ENCODE data around the gene ST6GALNAC6. TPM values are rescaled to one million over a fixed set of nuclear protein-coding genes. Genes with fewer than 3 reads are reported as not detected.

Gene ST6GALNAC6
- total RNA-seq, 4 donors from 2014 or later, result 50.5 to 72.9 (median 65.6) TPM

- no peak overlapping the region for H3K4me3 ChIP-seq (ENCODE audit: low read depth, poor library complexity, severe bottlenecking)
- TF ChIP-seq POLR2A (IDR thresholded peaks at IDR 0.05), result no peak
- no peak for TF ChIP-seq CTCF (IDR thresholded peaks at IDR 0.05)
- 3 to 10% methylated on average over 35 to 49 of the region's 56 CpGs for WGBS, 2 donors
- intact Hi-C loops (cut with DNase I; ENCODE audit: low total_unique reads), result loop anchor here (10.0 kb wide), 1 partner anchor 423 kb away; no protein-coding TSS in a partner anchor
- no peak for DNase-seq (ENCODE audit: low spot score in 2 of 2)
These were observed 28.0 kb upstream of the ST6GALNAC6 start for GRCh38 chr9:127927201-127927987.

- 23 to 25% methylated on average over 11 to 19 of the region's 19 CpGs for WGBS, 2 donors
- intact Hi-C loops (cut with DNase I; ENCODE audit: low total_unique reads), result loop anchor here (10.0 kb wide), 1 partner anchor 422 kb away; no protein-coding TSS in a partner anchor
- no peak overlapping the region for H3K4me3 ChIP-seq (ENCODE audit: low read depth, poor library complexity, severe bottlenecking)
- TF ChIP-seq CTCF (IDR thresholded peaks at IDR 0.05) (no peak), POLR2A (IDR thresholded peaks at IDR 0.05) (no peak)
- DNase-seq (ENCODE audit: low spot score in 2 of 2), result no peak
These were observed 27.4 kb upstream of the ST6GALNAC6 start for GRCh38 chr9:127926906-127927200.

GRCh38 chr9:127925959-127926905, 26.8 kb upstream of the ST6GALNAC6 start:
- intact Hi-C loops (cut with DNase I; ENCODE audit: low total_unique reads), result loop anchor here (10.0 kb wide), 1 partner anchor 421 kb away; no protein-coding TSS in a partner anchor
- no peak for TF ChIP-seq POLR2A (IDR thresholded peaks at IDR 0.05)
- no peak for TF ChIP-seq CTCF (IDR thresholded peaks at IDR 0.05)
- WGBS, 2 donors, result 82 to 83% methylated on average over 14 of the region's 14 CpGs
- no peak overlapping the region for H3K4me3 ChIP-seq (ENCODE audit: low read depth, poor library complexity, severe bottlenecking)
- no peak for DNase-seq (ENCODE audit: low spot score in 2 of 2)

- TF ChIP-seq POLR2A (IDR thresholded peaks at IDR 0.05), result no peak
- no peak for TF ChIP-seq CTCF (IDR thresholded peaks at IDR 0.05)
- WGBS, 2 donors, result 89 to 90% methylated on average over 22 of the region's 22 CpGs
- intact Hi-C loops (cut with DNase I; ENCODE audit: low total_unique reads), result loop anchor here (5.0 to 10.0 kb wide), 3 partner anchors 188 to 420 kb away; partner anchors contain the start of gene TOR2A
These were observed 25.5 kb upstream of the ST6GALNAC6 start for GRCh38 chr9:127924736-127925444.

GRCh38 chr9:127923771-127924170, 24.4 kb upstream of the ST6GALNAC6 start:
- WGBS, 2 donors, result 68 to 79% methylated on average over 8 of the region's 8 CpGs

More at GRCh38 chr9:127924736-127925444, 25.5 kb upstream of the ST6GALNAC6 start:
- DNase-seq (ENCODE audit: low spot score in 2 of 2), result no peak
- no peak overlapping the region for H3K4me3 ChIP-seq (ENCODE audit: low read depth, poor library complexity, severe bottlenecking)

More at GRCh38 chr9:127923771-127924170, 24.4 kb upstream of the ST6GALNAC6 start:
- H3K4me3 ChIP-seq (ENCODE audit: low read depth, poor library complexity, severe bottlenecking), result no peak overlapping the region
- DNase-seq (ENCODE audit: low spot score in 2 of 2), result no peak
- intact Hi-C loops (cut with DNase I; ENCODE audit: low total_unique reads), result loop anchor here (5.0 to 10.0 kb wide), 3 partner anchors 186 to 419 kb away; partner anchors contain the start of gene TOR2A
- no peak for TF ChIP-seq POLR2A (IDR thresholded peaks at IDR 0.05)
- TF ChIP-seq CTCF (IDR thresholded peaks at IDR 0.05), result no peak

Measured in lower leg skin (tissue), 4 donors.